Stimulated activated naive CD8-positive, alpha-beta T cell treated with anti-CD3 and anti-CD28 coated beads, Interleukin-15, amount 100 ng/mL, for 72 hours (primary cell): ENCODE results near the gene SYT1.

Experiments used
- ATAC-seq: fragments of 150-1000 bp; cut with Tn5 transposase; 2 replicates; pipeline ENCODE4 v1.10.0; 2021; ENCODE audit warnings: mild to moderate bottlenecking, moderate library complexity
- DNase-seq, 2 donors: peaks; one replicate each; pipeline ENCODE4 v3.0.0; 2021 to 2022
- H3K27ac Mint-ChIP-seq, 2 donors: one replicate each; pipeline ENCODE4 v1.8.0; 2022; ENCODE audit warnings: mild to moderate bottlenecking in 2 of 2, mixed read lengths in 2 of 2, moderate library complexity in 2 of 2
- H3K27me3 Mint-ChIP-seq: one replicate; pipeline ENCODE4 v1.8.0; 2022; ENCODE audit warnings: mixed read lengths
- H3K4me1 Mint-ChIP-seq: one replicate; pipeline ENCODE4 v1.8.0; 2022; ENCODE audit warnings: mild to moderate bottlenecking, mixed read lengths
- H3K4me3 Mint-ChIP-seq, 2 donors: one replicate each; pipeline ENCODE4 v1.8.0; 2022; ENCODE audit warnings: mild to moderate bottlenecking in 2 of 2, mixed read lengths in 2 of 2, moderate library complexity in 1 of 2
- H3K9me3 Mint-ChIP-seq, 2 donors: one replicate each; pipeline ENCODE4 v1.8.0; 2022; ENCODE audit warnings: mixed read lengths in 2 of 2

Gene SYT1

DNA sequence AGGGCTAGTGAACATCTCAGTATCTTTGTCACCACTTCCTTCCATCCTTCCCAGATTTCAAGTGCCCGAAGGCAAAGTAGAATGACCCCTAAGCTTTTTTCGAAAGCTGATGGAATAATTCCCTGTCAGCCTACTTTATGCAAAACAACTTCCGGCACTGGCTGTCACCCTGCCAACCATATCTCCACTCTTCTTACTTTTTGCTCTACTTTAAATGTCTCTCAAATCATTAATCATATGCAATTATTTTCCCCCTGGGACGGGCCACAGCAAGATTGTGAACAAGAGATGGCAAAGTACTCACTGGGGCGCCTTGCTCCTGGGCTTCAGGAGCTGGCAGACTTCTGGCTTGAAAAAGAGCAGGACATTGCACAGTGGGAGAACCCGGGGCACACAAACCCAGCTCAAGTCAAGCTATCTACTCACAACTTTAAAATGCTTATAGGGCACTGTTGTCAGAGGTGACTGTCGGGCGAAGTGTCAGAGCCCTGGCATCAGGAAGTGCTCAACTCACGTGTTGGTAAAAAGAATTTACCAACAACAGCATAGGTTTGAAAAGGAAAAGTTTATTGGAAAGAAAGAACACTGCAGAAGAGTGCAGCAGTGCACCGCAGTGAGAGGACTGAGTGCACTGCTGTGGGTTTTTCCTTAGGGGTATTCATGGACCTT, 452.7 kb downstream of the SYT1 start:
- H3K4me1 Mint-ChIP-seq = no peaks in the 10 kb centered on the region
- no peaks in the 10 kb centered on the region for H3K27me3 Mint-ChIP-seq
- peaks cover 0 to 8% of the 10 kb centered on the region in 2 donors for H3K9me3 Mint-ChIP-seq
- H3K27ac Mint-ChIP-seq = no peak overlapping the region
- H3K4me3 Mint-ChIP-seq = no peak overlapping the region
- no peak for DNase-seq
- ATAC-seq = no peak

GRCh38 chr12:79322905-79323304, 458.3 kb downstream of the SYT1 start:
- Mint-ChIP-seq H3K4me3 (no peak overlapping the region), H3K9me3 (peaks cover 0 to 12% of the 10 kb centered on the region in 2 donors), H3K27me3 (no peaks in the 10 kb centered on the region), H3K27ac (no peak overlapping the region), H3K4me1 (no peaks in the 10 kb centered on the region)
- DNase-seq (no peak), ATAC-seq (no peak)

- Mint-ChIP-seq H3K9me3 (peaks cover 0 to 8% of the 10 kb centered on the region in 2 donors), H3K27ac (no peak overlapping the region), H3K4me1 (no peaks in the 10 kb centered on the region), H3K27me3 (no peaks in the 10 kb centered on the region), H3K4me3 (no peak overlapping the region)
- no peak for DNase-seq
- no peak for ATAC-seq
Measured at GRCh38 chr12:79324571-79324970, 460.0 kb downstream of the SYT1 start.

- DNase-seq = no peak
- no peak for ATAC-seq
- H3K4me3 Mint-ChIP-seq = no peak overlapping the region
- H3K9me3 Mint-ChIP-seq = peaks cover 0 to 5% of the 10 kb centered on the region in 2 donors
- H3K27me3 Mint-ChIP-seq = no peaks in the 10 kb centered on the region
- H3K27ac Mint-ChIP-seq = no peak overlapping the region
- H3K4me1 Mint-ChIP-seq = no peaks in the 10 kb centered on the region
Measured at GRCh38 chr12:79326222-79326621, 461.6 kb downstream of the SYT1 start.

DNA sequence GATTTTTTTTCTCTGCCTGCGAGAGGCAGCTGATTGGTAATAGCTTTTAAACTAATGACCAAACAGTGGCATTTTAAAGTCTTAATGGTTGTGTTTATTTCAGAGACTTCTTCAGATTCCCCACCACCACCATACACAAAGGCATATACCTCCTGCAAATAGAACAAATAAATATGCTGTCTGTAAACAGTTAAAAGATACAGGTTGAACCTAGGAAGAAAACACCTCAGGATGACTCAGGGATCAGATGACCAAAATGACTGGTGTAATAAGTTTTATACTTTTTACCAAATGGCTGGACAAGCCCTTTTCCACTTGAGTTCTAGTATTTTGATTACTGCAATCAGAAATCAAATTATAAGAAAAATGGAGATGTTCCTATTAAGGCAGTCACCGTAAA, 462.1 kb downstream of the SYT1 start:
- H3K4me3 Mint-ChIP-seq = no peak overlapping the region
- no peaks in the 10 kb centered on the region for H3K4me1 Mint-ChIP-seq
- peaks cover 0 to 5% of the 10 kb centered on the region in 2 donors for H3K9me3 Mint-ChIP-seq
- DNase-seq (no peak), ATAC-seq (no peak)
- H3K27ac Mint-ChIP-seq = no peak overlapping the region
- H3K27me3 Mint-ChIP-seq = no peaks in the 10 kb centered on the region

DNA sequence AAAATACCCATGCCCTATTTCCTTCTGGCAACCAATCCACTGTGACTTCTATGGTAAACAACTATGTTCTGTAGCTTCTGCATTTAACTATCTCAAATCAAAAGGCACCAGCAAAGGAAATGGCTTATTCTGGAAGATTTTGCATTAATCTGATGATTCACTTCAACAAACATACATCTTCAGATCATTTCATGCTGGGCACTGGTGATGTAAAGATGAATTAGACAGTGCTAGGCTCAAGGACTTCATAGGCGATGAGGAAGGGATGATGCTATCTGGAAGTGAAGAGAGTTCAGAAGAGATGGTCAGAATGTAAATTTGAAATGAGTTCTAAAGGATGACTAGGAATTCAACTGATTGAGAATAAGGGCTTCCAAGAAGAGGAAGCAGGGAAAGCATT, 462.9 kb downstream of the SYT1 start:
- H3K4me1 Mint-ChIP-seq = no peaks in the 10 kb centered on the region
- H3K27ac Mint-ChIP-seq = no peak overlapping the region
- H3K4me3 Mint-ChIP-seq = no peak overlapping the region
- ATAC-seq = no peak
- H3K27me3 Mint-ChIP-seq = no peaks in the 10 kb centered on the region
- DNase-seq = no peak
- H3K9me3 Mint-ChIP-seq = peaks cover 0 to 2% of the 10 kb centered on the region in 2 donors

DNA sequence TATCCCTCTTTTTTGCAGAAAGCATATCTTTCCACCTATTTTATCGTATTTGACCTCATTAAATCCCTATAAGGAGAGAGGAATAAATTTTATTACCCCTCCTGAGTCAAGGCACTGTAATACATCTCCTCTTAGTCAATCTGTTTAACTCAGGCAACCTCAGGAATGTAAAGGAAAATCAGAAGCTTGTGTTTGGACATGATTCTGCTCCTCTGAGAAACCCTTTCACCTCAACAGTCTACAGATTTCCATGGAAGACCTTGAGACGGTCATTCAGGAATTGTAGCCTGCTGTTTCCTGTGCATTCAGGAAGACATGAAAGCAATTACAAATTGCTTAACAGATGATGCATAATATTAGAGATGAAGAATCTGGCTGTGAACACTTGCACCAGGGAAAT, 465.4 kb downstream of the SYT1 start:
- ATAC-seq (no peak), DNase-seq (no peak)
- no peak overlapping the region for H3K27ac Mint-ChIP-seq
- H3K4me1 Mint-ChIP-seq = no peaks in the 10 kb centered on the region
- no peaks in the 10 kb centered on the region for H3K9me3 Mint-ChIP-seq
- no peak overlapping the region for H3K4me3 Mint-ChIP-seq
- no peaks in the 10 kb centered on the region for H3K27me3 Mint-ChIP-seq

DNA sequence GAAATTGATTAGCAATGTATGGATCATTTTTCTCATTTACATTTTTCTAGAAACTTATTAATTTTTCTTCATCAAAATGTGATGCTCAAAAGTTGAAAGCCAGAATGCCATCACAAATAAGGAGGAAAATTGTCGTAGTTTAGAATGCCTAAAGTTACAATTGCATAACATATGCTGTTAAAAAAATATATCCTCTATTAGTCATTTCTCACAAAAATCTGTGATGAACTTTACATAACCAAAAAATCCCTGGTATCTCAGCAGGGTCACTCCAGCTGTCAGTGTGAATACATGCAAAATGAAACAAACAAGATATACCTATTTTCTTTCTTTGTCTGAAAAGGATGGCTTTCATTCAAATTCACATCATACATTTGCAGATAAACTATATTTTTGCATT, 467.3 kb downstream of the SYT1 start:
- no peak for DNase-seq
- Mint-ChIP-seq H3K9me3 (no peaks in the 10 kb centered on the region), H3K4me1 (no peaks in the 10 kb centered on the region), H3K27ac (no peak overlapping the region), H3K27me3 (no peaks in the 10 kb centered on the region), H3K4me3 (no peak overlapping the region)
- no peak for ATAC-seq

- no peaks in the 10 kb centered on the region for H3K4me1 Mint-ChIP-seq
- H3K27me3 Mint-ChIP-seq = no peaks in the 10 kb centered on the region
- no peak overlapping the region for H3K4me3 Mint-ChIP-seq
- ATAC-seq = no peak
- no peak overlapping the region for H3K27ac Mint-ChIP-seq
- DNase-seq = no peak
- no peaks in the 10 kb centered on the region for H3K9me3 Mint-ChIP-seq
Measured at GRCh38 chr12:79333144-79333543, 468.6 kb downstream of the SYT1 start.

DNA sequence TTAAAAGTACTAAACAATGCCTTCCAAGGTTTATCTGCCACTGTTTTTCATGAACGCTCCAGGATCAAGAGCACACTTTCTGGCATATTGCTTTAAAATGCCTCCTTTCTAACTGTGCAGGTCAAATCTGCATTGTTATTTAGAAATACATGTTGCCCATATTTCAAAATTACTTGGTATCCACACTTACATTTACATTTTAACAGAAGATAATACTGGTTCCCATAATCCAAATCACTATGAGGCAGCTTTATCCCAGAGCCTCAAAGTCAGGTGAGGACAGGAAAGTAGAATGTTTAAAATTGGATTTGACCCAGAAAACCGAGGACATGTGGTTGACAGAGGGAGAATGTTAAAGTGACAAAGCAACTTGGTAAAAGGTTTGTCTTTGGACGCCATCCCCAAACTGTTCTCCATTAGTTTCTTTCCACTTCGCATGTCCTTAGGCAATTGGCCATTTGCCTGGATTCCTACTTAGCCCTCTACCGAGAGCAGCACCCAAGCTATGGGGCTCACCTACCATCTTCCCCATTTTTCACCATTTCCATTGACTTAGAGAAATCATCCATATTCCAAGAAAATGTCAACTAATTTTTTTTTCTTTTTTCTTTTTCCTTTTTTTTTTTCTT, 473.2 kb downstream of the SYT1 start:
- Mint-ChIP-seq H3K4me3 (no peak overlapping the region), H3K27me3 (no peaks in the 10 kb centered on the region), H3K4me1 (no peaks in the 10 kb centered on the region), H3K9me3 (no peaks in the 10 kb centered on the region), H3K27ac (no peak overlapping the region)
- no peak for DNase-seq
- ATAC-seq = no peak

DNA sequence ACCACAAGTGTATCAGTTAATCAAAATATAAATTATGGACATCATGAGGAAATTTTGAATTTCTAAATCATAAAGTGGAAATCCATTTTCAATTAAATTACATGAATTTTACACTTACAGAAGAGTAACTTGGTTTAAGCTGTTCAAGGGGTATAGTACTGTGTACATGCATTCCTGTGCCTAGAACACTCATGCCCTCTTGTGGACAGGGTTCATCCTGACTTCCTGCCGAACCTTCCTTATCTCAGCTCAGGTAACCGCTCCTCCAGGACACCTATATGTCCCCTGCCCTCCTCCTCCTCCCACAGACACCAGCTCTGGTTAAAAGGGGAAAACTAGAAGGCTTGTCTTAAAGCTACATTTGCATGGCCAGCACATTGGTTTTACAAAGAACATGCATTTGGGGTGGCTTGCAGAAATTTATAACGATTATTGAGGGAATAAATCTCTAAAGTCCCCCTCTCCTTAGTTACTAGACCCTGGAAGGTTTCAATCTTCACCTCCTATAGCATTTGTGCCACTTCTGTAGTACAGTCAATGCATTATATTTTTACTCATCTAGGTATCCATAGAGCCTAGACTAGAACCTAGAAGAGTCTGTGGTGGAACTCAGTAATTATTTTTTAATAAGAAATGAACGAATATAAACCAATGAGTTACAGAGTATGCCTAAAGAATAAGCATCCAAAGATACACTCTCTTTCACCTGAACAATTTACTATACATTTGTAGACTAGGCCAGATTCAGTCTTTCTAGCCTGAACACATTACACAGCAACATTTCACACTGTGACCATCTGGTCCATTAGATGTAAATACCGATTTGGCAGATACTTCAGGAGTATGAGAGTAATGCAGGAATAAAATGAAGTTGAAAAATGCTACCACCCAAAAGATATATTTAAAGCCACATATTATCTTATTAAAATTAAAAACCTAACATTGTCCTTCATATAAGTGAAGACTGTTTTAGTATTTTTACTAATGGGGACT, 480.6 kb downstream of the SYT1 start:
- Mint-ChIP-seq H3K4me3 (no peak overlapping the region), H3K9me3 (no peaks in the 10 kb centered on the region), H3K27ac (no peak overlapping the region), H3K4me1 (no peaks in the 10 kb centered on the region), H3K27me3 (no peaks in the 10 kb centered on the region)
- ATAC-seq (peak; percentile 55), DNase-seq (no peak)

DNA sequence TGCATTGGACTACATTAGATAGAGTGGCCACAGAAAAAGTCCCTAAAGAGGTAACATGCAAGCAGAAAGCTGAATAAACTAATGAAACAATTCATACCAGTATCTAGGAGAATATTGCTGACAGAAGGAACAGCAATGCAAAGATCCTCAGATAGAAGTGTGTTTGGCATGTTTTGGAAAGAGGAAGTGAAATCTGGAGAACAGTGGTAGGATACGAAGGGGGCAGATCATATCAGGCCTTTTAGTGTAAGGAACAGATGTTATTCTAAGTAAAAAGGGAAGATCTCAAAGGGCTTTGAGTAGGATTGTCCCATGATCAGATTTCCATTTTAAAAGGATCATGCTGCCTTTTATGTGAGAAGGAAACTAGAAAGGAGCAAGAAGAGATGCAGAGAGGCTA, 483.3 kb downstream of the SYT1 start:
- Mint-ChIP-seq H3K27me3 (no peaks in the 10 kb centered on the region), H3K27ac (no peak overlapping the region), H3K9me3 (no peaks in the 10 kb centered on the region), H3K4me1 (no peaks in the 10 kb centered on the region), H3K4me3 (no peak overlapping the region)
- DNase-seq (no peak), ATAC-seq (no peak)

GRCh38 chr12:79351251-79351650, 486.7 kb downstream of the SYT1 start:
- Mint-ChIP-seq H3K27me3 (no peaks in the 10 kb centered on the region), H3K9me3 (no peaks in the 10 kb centered on the region), H3K4me1 (no peaks in the 10 kb centered on the region), H3K27ac (no peak overlapping the region), H3K4me3 (no peak overlapping the region)
- ATAC-seq (no peak), DNase-seq (no peak)

DNA sequence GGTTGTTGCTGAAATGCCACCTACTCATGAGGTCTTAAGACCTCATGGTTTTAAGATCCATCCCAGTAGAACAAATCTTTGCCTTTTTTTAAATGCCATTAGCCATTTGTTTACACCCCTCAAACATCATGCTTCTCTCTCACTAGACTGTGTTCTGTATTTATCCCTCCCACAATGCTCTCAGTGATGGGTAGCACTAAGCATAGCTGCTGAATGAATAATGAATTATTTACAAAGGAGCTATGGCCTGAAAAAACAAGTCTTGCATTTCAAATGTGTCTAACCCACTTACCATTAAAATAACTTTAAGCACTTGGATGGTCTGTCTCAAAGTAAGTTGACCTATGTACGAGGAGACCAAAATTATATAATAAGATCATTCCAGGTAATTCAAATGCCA, 491.6 kb downstream of the SYT1 start:
- Mint-ChIP-seq H3K27me3 (no peaks in the 10 kb centered on the region), H3K9me3 (no peaks in the 10 kb centered on the region), H3K27ac (no peak overlapping the region), H3K4me1 (no peaks in the 10 kb centered on the region), H3K4me3 (no peak overlapping the region)
- DNase-seq = no peak
- ATAC-seq = no peak

DNA sequence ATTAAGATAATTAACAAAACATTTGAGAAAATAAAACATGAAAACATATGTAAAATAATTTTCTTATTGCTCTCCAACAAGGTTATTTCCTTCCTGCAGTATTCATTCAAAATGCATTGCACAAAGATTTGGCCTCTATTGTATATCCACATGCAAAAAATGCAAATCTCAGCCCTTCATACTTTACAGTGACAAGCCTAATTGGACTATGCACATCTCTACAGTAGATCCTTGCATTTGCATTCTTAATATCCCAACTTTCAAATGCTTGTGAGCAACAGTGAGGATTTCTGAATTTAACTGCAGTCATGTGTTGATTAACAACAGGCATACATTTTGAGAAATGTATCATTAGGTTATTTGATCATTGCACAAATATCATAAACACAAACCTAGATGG, 492.5 kb downstream of the SYT1 start:
- no peak overlapping the region for H3K4me3 Mint-ChIP-seq
- no peaks in the 10 kb centered on the region for H3K27me3 Mint-ChIP-seq
- DNase-seq = no peak
- H3K27ac Mint-ChIP-seq = no peak overlapping the region
- H3K9me3 Mint-ChIP-seq = no peaks in the 10 kb centered on the region
- no peaks in the 10 kb centered on the region for H3K4me1 Mint-ChIP-seq
- ATAC-seq = no peak

DNA sequence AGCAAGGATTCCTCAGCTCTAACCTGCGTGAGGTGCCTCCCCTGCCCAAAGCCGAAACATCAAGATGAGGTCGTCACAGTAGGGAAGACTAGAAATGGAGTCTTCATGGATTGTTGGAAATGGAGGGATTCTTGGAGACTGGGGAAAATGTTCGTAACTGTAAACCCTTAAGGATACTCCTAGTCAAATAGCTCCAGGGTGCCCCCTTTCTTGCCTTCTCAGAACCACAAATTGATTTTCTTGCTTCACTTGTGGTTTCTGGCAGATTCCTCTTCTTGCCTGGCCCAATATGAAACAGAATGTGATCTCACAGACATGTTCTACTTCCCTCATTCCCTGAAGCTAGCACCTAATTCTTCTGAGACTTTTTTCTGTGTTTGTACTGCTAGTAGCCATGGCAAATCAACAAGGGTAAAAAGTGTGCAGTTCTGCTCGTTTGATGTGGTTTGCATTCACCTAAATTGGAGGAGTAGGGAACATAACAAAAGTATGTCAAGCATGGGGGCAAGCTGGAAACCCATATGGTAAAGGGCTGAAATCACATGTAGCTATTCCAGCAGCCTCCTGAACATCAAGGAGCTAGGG, 494.2 kb downstream of the SYT1 start:
- Mint-ChIP-seq H3K4me3 (no peak overlapping the region), H3K4me1 (no peaks in the 10 kb centered on the region), H3K27ac (no peak overlapping the region), H3K27me3 (no peaks in the 10 kb centered on the region), H3K9me3 (no peaks in the 10 kb centered on the region)
- DNase-seq (no peak), ATAC-seq (no peak)
